Renal pelvis (tissue), 4 donors: ENCODE measurements around the gene ZSWIM6. TPM values are rescaled to one million over a fixed set of nuclear protein-coding genes. Genes with fewer than 3 reads are reported as not detected.

ENCODE experiments used
- DNase-seq: peaks from one replicate; pipeline ENCODE4 v3.0.0-alpha.2; 2013
- polyA plus RNA-seq, 3 donors: library from polyadenylated mRNA; unstranded; fragments of 120-200 nt; gene quantifications; one replicate each; pipeline ENCODE4 v1.2.1, GENCODE V29; 2013; ENCODE audit not compliant: insufficient read length in 3 of 3

Gene ZSWIM6
- polyA plus RNA-seq, 3 donors, result 25.5 to 31.7 (median 30.0) TPM

DNA sequence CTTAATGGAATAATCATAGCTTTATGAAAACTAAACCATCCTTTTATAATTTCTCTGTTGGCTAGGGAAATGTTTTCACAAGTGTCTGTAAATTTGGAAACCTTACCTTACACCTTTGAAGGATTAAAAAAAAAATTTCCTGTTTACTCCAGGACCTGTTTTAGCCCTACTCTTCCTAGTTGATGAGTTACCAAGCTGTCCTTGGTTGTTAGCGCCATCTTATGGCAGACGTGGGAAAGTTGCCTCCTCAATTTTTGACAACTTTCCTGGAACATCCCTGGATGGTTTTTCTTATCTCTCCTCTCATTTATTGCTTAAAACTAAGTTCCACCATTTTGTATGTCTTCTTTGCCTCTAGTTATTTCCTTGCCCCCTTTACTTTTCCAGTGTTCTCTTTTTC lies 25.7 kb downstream of the ZSWIM6 start:
- no peak for DNase-seq

- no peak for DNase-seq
Observed at GRCh38 chr5:61362796-61363368, 30.8 kb downstream of the ZSWIM6 start.

DNA sequence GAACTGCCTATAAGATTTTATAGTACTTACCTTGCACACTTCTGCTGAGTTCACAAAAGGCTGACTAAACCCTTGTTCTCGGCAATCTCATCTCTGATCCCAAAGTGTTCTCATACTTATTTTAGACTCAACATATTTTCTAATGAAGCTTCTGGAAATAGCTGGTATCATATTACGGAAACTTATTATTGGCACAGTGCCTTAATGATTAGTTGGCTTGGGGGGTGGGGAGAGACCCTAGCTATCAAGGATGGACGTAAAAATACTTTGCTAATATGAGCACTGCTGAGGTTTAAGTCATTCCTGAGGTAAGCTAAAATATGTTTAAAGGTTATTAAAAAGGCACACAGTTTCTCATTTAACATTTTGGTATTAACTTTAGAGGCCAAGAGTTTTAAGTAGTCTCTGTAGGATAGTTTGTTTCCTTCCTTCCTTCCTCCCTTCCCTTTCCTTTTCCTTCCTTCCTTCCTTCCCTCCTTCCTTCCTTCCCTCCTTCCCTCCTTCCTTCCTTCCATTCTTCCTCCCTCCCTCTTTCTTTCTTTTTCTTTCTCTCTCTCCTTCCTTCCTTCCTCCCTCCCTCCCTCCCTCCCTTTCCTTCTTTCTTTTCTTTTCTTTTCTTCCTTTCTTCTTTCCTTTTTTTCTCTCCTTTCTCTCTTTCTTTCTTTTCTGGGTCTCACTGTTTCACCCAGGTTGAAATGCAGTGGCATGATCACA lies 31.5 kb downstream of the ZSWIM6 start:
- DNase-seq, result no peak

GRCh38 chr5:61366497-61367240 lies 34.6 kb downstream of the ZSWIM6 start:
- DNase-seq, result no peak

GRCh38 chr5:61370506-61370905 lies 38.4 kb downstream of the ZSWIM6 start:
- DNase-seq, result no peak

- no peak for DNase-seq
Observed at GRCh38 chr5:61371474-61371873, 39.4 kb downstream of the ZSWIM6 start.

- DNase-seq, result no peak
Observed at GRCh38 chr5:61379677-61380076, 47.6 kb downstream of the ZSWIM6 start.

- DNase-seq, result no peak
Observed at GRCh38 chr5:61381968-61382367, 49.9 kb downstream of the ZSWIM6 start.

DNA sequence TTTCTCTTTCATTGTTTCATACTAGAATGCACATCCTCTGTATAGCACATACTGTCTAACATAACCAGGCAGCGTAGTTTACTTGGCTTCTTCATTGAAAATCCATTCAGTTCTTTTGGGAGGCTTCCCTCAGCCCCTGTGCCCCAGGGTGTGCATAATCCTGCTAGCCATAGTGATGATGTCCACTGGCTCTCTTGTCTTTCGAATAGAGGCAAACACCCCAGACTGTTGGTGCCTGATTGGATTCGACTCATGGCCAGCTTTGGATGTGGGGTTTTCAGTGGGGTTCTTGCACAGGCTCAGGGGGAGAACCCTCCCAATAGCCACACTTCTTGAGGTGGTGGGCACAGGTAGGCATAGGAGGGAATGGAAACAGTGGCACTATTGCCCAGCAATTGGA lies 53.6 kb downstream of the ZSWIM6 start:
- no peak for DNase-seq

DNA sequence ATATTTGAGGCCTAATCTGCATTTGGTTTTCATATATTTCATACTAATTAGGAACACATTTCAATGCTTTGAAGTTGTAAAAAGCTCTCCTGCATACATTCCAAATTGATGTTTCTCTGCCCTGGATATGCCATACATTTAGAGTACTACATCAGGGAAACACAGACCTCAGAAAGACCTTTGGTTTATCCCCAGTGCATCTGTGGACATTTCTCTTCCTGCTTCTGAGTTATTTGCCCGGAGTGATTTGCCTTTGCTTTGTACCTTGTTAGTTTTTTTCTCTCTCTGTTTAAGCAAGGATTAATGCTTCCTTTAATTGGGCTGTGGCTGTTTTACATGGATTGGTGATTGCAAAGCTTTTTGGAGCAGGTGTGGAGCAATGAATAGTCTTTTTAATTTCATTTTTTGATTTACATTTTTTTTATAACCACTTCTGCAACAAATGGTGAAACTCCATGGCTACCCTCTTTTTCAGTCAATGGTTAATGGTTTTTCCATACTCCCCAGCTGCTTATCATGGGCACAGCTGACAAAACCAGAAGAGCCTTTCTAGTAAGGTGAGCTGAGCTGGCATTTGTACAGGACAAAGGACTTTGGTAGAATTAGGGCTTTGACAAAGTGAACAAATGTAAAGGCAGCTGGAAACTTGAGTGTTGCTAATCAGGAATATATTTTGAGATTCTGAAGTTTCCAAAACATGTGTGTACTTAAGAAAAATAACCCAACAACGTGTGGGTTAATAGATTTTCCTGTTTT lies 54.2 kb downstream of the ZSWIM6 start:
- no peak for DNase-seq

GRCh38 chr5:61389609-61390008 lies 57.6 kb downstream of the ZSWIM6 start:
- DNase-seq, result no peak

DNA sequence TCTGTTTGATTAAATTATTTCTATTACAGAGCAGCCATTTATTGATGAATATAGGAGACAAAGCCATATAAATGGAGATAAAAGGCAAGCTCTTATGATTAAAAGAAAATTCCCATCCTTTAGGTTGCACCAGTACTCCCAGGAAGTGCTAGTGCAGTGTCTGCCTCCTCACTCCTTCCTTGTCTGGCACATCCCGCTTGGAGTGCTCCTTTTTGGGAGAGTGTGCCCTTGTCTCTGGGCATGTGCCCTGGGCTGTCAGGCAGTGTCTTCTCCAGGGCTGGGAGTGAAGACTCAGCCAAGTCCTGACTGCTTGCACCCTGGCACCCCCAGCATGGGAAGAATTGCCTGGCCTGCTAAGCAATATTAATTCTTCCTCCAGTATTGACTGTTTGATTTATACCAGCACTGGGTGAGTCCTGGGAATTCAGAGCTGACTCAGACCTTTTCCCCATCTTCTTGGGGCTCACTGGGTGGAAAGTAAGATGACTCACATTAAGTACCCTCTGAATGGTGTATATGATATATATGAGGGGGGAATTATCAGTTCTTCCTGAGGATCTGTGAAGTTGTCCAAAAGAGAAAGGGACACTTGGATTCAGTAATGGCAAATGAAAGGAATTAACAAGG lies 62.1 kb downstream of the ZSWIM6 start:
- DNase-seq, result no peak

DNA sequence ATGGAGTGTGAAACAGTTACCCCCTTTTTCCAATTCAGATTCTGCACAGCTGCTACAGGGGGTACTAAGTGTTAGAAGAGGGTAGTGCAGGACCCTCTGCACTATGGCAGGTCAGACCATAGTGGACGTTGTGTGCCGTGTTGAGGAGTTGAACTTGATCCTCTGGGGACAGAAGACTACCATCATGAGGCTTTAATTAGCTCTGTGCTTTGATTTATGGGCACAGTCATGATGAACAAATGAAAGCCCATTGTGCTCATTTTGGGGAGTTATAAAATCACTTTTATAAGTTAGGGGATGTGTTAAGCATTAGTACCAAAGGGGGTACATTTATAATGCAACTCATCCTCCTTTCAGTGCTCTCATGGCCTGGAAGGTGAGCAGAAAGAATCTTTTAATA lies 62.7 kb downstream of the ZSWIM6 start:
- no peak for DNase-seq

GRCh38 chr5:61397238-61397637 lies 65.2 kb downstream of the ZSWIM6 start:
- DNase-seq, result no peak

- no peak for DNase-seq
Observed at GRCh38 chr5:61397937-61398336, 65.9 kb downstream of the ZSWIM6 start.

- DNase-seq, result no peak
Observed at GRCh38 chr5:61398440-61398839, 66.4 kb downstream of the ZSWIM6 start.

GRCh38 chr5:61399679-61400078 lies 67.6 kb downstream of the ZSWIM6 start:
- no peak for DNase-seq

DNA sequence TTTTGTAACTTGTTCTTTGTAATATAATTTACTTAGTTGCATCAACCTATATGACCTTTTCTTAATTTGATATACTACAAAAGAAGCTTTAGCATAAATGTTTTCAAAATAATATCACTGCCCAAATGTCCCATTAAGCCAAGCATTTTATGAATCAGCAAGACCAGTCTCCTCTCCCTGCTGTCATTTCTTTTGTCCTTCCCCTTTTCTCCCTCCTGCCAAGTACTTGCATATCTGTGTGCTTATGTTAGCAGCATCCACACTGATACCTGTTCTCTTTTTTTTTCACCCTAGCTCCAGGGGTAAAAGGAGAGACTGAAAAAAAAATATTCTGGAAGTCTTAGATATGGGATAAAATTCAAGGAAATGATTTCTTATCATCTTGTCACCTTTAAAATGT lies 69.7 kb downstream of the ZSWIM6 start:
- DNase-seq, result no peak

- DNase-seq, result no peak
Observed at GRCh38 chr5:61402244-61402823, 70.3 kb downstream of the ZSWIM6 start.

- no peak for DNase-seq
Observed at GRCh38 chr5:61402970-61403900, 71.2 kb downstream of the ZSWIM6 start.
